Cortex of kidney (tissue), 1 donor: ENCODE data around the gene TFPI.
"Not testable (repeated sequence)": the region's sequence is repeated elsewhere in the genome, so short reads cannot be mapped to it uniquely, and the experiment has no call there.

Experiments
- DNase-seq: peaks from one replicate; lab custom pipeline; 2025; lab: John Stamatoyannopoulos, UW

TFPI gene

DNA sequence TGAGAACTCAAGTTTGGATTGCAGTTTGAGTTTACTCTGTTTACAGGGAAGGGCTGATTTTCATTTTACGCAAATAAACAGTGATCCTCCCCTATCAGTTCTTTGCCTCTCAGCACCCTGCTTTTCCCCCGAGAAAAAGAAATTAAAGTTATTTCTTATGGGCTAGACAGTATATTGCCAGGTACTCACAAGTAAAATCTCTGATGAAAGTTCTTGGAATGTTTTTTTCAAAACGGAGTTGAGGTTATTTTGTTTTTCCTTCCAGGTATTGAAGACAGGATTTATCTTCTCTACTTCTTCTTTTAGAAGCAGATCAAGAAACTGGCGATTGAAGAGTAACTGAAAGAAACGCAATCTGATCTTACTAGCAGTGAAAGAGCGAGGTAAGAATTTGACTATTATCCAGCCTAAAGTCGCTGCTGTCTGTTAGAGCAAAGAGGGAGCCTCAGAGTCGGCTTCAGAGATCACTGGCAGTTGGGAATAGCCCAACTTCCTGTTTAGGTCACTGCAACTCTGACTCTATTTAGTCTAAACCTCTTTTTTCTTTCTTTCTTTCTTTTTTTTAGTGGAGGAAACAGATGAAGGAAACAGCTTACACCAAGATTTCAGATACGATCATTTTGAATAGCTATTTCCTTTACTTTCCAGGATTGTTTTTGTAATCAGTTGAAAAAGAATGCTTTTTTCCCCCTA, at the start of gene TFPI:
TSS of gene TFPI (minus strand) at position 425 of the 693 bp plus-strand sequence. CDS start 50,667 bp downstream, outside the sequence.
- no peak for DNase-seq

DNA sequence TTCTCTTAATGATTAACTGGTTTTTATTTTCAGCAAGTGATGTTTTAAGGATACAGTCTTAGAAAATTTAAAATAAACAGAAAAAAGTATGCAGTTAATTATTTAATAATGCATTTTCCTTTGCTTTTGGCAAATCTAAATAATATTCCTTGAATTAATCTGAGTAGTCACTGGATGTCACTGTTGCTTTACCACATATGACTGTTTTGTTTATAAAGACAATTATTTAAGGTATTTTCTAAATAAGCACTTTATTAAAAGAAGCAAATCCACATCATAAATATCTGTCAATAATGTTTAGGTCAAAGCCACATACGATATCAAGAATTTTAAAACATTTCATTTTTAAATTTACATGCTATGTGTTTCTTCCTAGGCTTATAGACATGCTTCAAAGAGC, 40.6 kb upstream of the TFPI start:
- DNase-seq, result no peak

DNA sequence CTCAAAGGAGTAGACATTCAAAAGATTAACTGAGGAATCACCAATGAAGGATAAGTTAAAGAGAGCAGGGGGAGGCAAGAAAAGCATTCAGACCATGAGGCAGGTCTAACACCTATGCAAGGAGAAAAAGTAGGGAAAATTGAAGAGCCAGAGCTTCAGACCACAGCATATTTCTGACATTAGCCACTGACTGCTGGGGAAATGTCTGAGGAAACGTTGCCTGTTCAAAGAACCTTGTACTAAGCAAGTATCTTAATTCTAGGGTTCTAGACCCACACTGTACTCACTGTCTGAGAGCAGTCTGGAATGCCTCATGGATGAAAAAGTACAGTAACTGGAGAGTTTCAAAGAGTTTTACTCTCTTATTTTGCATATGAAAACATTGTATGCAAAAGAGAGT, 39.5 kb upstream of the TFPI start:
- DNase-seq, result no peak

DNA sequence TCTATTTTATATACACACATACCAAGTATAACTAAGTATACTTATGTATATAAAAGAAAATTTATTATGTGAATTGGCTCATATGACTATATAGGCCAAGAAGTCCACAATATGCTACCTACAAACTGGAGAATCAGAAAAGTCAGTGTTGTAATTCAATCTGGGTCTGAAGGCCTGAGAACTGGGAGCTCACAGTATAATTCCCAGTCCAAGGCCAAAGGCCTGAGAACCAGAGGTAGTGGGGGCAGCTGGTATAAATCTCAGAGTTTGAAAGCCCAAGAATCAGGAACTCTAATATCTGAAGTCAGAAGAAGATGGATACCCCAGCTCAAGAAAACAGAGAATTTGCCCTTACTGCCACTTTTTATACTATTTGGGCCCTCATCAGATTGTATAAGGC, 38.9 kb upstream of the TFPI start:
- DNase-seq, result no peak

DNA sequence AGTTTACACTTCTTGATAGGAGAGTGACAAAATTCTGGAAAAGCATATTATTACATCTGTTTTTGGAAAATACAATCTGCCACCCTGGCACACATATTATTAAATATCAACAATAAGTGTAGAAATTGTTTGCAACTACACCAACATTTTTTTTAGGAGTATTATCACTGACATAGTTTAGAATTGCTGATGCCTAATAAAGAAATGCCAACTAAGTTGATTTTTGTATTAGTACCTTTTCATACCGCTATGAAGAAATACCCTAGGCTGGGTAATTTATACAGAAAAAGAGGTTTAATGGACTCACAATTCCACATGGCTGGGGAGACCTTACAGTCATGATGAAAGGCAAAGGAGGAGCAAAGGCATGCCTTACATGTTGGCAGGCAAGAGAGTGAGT, 35.9 kb upstream of the TFPI start:
- DNase-seq, result no peak

DNA sequence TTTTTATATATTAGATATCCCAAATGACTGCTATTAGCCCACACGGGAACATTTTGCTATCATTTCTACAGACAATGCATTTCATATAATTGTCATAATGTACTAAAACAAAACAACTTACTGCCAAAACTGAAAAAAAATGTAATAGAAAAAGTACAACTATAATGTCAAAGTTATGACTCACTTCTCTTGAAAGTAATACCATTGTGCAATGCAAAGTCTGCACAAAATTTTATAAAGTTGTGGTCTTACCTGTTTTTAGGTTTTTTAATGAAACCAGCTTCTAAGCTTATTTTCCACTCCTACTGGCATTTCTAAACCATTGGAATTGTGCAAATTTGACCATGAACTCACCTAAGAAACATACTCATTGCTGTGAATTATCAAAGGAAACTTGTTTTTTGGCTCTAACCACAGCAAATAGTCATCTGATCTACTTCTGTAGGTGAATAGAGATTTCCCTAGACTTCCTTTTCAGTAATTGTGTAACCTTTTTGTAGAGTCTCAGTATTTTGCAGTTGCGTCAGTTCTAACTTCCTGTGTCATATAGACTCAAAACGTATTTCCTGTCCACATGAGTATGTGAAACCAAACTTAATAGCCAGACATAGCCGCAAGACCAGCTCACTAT, 31.9 kb upstream of the TFPI start:
- no peak for DNase-seq

DNA sequence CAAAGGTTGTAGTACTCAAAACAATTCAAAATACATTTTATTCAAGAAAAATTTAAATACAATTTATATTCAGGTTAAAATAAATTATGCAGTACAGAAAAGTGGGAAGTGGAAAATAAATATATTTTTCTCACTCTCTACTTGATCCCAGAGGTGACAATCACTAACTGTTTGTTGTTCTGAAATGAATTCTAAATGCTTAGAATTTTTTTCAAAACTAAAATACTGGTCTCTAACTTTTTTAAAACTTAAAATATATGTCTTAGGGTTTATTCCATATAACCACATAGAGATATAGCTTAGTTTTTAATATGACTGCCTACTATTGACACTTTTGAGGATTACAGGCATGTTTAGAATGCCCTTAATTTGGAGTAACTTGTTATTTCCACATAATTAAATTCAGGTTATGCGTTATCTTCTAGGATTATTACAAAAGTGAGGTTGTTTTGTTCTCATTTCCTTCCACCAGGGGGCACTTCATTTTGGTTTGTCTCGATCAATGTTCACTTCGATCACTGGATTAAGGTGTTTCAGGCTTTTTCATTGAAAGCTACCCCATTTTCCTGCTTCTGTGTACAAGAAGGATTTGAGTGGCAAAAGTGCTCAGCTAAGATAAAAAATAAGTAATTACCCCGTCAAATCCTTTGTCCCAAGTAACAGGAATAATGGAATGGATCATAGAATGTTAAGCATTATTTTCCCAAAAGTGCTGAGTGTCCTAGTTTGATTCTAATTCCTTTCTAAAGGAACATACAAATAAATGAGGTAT, 27.1 kb upstream of the TFPI start:
- DNase-seq, result no peak

DNA sequence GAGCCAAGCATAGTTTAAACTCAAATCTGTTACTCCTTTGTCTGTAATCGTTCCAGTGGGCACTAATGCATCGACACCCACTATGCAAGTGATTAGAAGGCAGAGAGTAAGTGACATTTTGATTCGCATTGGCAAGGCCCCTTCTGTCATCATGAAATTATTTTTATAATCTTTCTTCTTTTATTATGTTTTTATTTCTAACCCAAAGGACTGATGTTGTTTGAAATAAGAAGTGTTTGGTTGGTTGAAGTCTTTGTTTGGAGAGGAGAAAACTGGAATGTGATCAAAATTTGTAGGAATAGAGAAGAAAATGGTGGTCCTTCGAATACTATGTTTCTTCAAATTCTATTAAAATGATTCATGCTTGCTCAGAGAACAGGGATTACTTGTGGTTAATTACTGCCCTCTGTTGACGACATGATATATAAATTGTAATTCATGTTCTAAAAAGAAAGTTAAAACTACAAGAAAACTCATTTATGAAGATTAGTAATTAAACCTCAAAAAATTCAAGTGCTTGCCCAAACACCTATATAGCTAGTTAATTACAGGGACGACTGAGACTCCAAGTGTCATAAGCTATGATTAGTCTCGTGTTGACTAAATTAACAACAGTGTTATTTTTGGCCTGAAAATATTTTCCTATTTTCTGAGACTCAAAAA, 26.4 kb upstream of the TFPI start:
- no peak for DNase-seq

DNA sequence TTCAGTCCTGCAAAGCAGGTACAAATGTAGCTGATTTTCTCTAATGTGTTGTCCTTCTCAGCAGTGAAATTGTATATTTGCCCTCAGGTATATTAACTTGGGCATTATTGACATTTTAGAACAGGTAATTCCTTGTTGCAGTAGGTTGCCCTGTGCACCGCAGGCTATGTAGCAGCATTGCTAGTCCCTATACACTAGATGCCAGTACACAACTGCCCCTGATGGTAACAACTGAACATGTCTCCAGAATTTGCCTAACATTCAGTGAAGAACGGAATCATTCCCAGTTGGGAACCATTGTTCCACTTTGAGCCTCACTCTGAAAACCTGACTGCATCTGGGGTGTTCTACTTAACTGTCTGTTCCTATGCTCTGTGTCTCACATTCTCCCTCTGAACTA, 23.1 kb upstream of the TFPI start:
- DNase-seq, result no peak

DNA sequence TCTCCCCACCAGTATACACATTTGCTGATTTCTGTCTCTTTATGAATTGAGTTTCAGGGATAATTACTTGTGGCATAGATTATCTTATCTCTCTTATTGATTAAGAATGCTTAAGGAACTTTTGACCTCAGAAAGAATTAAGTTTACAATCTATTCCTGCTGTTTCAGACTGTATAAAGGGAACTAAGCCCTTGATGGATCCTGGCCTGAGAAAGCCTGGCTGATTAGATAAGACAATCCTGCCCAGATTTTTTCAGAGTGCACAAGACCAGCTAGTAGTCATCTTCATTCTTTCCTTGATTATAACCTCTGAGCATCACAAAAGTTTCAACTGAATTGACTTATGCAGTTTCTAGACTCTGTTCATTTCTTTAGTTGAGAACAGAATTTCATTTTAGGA, 22.7 kb upstream of the TFPI start:
- DNase-seq, result no peak

DNA sequence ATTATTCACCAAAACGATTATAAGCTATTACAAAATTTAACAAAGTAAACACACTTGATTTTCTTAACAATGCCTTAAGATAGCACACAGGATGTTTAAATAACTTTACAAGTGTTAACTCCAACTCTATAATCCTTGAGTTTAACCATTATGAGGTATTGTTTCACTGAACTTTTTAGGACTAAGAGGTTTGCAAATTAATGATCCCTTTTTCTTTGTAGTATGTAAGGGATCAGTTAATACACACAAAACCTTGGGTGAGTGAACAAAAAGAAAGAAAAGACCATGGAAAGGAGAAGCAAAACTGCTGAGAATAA, 21.5 kb upstream of the TFPI start:
- DNase-seq, result no peak

DNA sequence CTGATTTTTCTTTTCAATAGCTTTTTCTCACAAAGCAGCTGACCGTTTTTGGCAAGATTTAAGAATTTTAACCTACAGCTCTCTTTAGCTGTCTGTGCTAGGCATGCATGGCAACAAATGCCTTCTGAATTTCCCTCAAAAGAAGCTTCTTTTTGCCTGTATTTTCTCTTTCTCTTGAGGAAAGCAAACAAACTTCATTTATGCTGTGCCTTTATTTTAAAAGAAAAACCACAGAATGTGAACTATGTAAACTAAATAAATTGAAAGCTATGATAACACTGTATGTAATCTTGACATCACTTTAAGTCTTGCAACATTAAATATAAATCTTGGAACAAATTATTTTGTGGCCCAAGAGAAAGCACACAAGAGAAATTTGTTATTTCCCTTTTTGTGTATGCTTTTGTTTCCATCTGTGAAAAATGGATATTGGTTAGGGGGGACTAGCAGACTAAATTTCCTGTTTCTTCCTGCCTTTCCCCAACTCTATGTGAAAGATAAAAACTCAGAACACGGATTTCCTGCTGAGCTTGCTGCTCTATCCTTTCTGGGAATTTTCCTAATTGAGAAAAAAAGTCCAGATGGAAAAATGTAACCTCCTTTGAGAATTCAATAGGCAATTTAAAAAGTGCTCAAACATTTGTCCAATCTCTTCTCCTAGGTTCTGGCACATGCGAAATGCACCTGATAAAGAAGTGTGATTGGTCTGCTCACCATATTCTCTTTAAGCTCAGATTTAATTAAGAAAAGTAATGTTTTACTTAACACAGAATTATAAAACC, 20.9 kb upstream of the TFPI start:
- DNase-seq, result no peak

DNA sequence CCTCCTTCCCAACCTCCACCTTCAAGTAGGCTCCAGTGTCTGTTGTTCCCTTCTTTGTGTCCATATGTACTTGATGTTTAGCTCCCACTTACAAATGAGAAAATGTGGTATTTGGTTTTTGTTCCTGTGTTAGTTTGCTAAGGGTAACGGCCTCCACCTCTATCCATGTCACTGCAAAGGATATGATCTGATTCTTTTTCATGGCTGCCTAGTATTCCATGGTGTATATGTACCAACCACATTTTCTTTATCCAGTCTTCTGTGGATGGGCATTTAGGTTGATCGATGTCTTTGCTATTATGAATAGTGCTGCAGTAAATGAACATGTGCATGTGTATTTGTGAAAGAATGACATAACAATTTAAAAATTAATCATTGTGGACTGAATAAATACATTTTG, 19.5 kb upstream of the TFPI start:
- no peak for DNase-seq

DNA sequence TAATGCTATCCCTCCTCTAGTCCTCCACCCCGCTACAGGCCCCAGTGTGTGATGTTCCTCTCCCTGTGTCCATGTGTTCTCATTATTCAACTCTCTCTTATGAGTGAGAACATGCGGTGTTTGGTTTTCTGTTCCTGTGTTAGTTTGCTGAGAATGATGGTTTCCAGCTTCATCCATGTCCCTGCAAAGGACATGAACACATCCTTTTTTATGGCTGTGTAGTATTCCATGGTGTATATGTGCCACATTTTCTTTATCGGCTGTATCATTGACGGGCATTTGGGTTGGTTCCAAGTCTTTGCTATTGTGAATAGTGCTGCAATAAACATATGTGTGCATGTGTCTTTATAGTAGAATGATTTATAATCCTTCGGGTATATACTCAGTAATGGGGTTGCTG, 17.8 kb upstream of the TFPI start:
- DNase-seq, result not testable (repeated sequence)

DNA sequence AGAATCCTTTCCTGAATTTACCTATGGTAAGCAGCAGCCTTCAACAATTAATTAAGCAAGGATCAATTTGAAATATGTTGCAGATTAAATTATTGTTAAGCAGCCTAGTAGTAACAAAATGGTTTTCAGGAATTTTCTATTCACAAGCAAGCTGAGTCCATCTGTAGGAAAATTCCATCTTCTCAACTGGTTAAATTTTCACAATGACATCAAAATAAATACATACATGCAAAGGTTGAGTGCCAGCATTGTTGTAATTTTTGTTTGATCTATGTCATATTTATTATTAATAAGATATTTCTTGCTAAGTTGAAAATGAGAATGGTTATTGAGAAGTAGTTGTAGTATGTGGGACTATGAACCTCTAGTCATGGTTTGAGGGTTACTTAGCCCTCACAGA, 15.3 kb upstream of the TFPI start:
- no peak for DNase-seq

DNA sequence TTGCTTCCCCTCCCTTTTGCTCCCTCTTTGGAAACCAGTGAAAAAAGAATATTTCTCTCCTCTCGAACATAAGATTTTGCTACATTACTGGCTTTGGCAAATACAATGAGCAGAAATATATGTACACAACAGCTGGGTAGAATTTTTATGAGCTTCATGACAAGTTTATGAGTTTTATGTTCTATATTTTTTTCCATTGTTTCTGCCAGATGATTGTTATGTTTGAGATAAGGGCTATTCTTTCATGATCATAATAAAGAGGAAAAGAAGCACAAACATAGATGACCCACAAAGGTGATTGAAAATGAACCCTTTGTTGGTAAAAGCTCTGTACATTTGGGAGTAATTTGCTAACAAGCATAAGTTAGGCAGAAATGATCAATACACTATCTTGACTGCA, 14.8 kb upstream of the TFPI start:
- no peak for DNase-seq

DNA sequence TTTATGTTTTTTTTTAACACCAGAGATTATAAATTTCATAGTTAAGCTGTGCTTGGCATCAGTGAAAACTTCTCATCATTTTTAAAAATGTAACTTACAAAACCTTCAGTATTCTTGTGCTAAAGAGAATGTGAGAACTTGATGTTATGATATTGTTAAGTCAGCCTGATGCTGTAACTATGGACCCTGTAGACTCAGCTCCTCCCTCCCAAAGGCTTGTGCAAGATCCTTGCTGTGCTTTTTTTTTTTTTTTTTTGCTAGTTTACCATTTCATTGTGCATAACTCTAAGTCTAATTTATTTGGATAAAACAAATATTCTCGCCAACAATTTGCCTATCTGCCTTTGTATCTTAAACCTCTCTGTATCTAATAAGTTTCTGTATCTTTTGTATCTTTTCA, 12.9 kb upstream of the TFPI start:
- no peak for DNase-seq

DNA sequence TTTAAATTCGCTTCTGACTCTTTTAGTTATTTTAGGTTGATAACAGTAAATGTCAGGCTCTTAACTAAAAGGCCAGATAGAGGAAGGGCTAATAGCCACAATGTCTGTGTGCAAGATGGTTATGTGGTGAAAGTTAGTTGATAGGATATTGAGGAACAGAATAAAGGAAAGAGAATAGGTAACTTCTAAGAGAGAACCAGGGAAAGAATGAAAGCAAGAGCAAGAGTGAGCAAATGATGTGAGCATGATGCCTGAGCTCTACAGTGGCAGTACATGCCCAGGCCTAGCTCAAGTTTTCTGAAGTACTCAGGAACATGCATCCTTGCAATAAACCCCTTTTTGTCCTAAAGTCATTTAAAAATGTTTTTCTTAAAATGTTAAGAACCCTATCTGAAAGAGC, 12.5 kb upstream of the TFPI start:
- DNase-seq, result no peak

DNA sequence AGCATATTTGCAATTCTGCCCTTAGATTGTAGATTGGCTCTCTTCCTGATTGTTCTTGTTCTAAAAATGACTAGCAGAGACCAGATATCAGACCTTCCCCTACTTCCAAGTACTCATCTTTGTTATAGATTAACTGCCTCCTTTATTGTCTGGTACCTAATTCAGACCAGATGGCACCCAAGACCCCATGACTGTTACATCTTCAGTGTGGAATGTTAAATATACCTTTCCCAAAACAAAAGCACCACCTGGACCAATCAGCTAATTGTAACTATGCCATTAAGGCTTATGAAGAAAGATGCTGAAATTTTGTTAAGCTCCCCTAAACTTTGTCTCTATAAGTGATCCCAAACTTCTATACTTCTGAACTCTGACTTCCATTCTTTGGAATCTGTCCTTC, 12.0 kb upstream of the TFPI start:
- no peak for DNase-seq

DNA sequence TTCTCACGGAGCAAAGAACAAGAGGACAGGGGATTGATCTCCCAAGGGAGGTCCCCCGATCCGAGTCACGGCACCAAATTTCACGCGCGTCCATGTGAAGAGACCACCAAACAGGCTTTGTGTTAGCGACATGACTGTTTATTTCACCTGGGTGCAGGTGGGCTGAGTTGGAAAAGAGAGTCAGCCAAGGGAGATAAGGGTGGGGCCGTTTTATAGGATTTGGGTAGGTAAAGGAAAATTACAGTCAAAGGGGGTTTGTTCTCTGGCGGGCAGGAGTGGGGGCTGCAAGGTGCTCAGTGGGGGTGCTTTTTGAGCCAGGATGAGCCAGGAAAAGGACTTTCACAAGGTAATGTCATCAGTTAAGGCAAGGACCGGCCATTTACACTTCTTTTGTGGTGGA, 11.4 kb upstream of the TFPI start:
- not testable (repeated sequence) for DNase-seq

DNA sequence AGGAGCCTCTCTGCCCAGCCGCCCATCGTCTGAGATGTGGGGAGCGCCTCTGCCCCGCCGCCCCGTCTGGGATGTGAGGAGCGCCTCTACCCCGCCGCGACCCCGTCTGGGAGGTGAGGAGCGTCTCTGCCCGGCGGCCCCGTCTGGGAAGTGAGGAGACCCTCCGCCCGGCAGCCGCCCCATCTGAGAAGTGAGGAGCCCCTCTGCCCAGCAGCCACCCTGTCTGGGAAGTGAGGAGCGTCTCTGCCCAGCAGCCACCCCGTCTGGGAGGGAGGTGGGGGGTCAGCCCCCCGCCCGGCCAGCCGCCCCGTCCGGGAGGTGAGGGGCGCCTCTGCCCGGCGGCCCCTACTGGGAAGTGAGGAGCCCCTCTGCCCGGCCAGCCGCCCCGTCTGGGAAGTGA, 2.3 kb upstream of the TFPI start:
- not testable (repeated sequence) for DNase-seq

DNA sequence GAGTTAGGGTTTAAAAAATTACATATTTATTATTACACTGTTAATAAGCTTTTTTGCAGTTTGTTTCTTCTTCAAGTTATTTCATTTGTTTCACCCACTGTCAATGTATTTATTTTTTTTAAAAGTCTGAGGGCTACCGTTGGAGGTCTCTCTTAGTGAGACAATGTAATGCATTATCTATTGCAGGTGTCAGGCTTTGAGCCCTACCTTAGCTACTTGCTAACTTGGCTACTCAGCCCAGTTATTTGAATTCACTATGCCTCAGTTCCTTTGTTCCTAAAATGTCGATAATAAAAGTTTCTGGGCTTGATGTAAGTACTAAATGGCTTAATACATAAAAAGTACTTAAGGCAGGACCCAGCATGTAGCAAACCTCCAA, 458 bp upstream of the TFPI start:
- no peak for DNase-seq
